ENCODE results near the gene CIB2.

GRCh38 chr15:78060232-78060631, 71.0 kb downstream of the CIB2 start:
- TF ChIP-seq CTCF (IDR thresholded peaks at IDR 0.05; ENCODE audit: low read depth, low read length, poor library complexity, severe bottlenecking), result no peak
- TF ChIP-seq EZH2phosphoT487 (IDR thresholded peaks at IDR 0.05; ENCODE audit: borderline replicate concordance, low read length), result no peak

Data from DOHH2 (cell line).